Spleen (tissue), 7 donors: ENCODE data around the gene CDAN1.

ENCODE experiments used
- POLR2A ChIP-seq, 3 donors: fragments of 450-650 bp; IDR thresholded peaks; one replicate each; pipeline ENCODE4 v1.5.1; 2017; ENCODE audit warnings: antibody characterized with exemption in 3 of 3, mild to moderate bottlenecking in 1 of 3
- POLR2AphosphoS5 ChIP-seq, 3 donors: sonication (generic); formaldehyde crosslinking; IDR thresholded peaks; one replicate each; pipeline ENCODE4 v1.5.1; 2017; ENCODE audit warnings: antibody characterized with exemption in 3 of 3
- TF ChIP-seq, protein P1 (sequence below), 11 experiments: fragments of 200-600 bp in 7 of 11; fragments of 450-650 bp in 4 of 11; sonication (generic) in 4 of 11; IDR thresholded peaks in 8 of 11; conservative IDR thresholded peaks in 3 of 11; 1 replicate in 7 of 11; 2 replicates in 4 of 11; pipeline versions ENCODE4 v1.4.0 to v1.8.0; 2016 to 2021; ENCODE audit warnings: antibody characterized with exemption in 11 of 11, inconsistent platforms in 4 of 11, mild to moderate bottlenecking in 1 of 11
- donor health status: DM: no; HTN: no; CAD: no; lungs with moderate emphysema.
- donor health status: DM: no; HTN: no; CAD: no.
- donor health status: DM: no; HTN: no; CAD: no.

DNA sequence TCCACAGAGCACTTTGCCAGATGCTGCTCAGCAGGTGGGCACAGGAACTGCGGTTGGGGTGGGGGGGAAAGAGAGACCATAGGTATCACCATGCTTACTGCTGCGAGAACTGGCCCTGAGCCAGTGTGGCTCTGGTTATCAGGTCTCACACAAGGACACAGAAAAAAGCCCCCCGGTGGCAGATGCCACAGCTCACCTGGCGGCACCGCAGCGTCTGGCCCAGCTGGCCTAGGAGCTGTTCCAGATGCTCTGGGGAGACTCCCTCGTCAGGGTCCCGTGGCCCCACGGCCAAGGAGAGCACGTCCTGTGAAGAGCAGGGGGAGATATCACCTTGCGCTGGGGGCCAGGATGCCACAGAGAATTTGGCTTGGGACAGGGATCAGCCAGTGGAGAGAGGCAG lies 10.8 kb downstream of the CDAN1 start:
- TF ChIP-seq POLR2A (IDR thresholded peaks at IDR 0.05) (no peak), POLR2AphosphoS5 (IDR thresholded peaks at IDR 0.05) (peak in 1 of 3 donors; percentile 33)
- TF ChIP-seq, protein P1, sequence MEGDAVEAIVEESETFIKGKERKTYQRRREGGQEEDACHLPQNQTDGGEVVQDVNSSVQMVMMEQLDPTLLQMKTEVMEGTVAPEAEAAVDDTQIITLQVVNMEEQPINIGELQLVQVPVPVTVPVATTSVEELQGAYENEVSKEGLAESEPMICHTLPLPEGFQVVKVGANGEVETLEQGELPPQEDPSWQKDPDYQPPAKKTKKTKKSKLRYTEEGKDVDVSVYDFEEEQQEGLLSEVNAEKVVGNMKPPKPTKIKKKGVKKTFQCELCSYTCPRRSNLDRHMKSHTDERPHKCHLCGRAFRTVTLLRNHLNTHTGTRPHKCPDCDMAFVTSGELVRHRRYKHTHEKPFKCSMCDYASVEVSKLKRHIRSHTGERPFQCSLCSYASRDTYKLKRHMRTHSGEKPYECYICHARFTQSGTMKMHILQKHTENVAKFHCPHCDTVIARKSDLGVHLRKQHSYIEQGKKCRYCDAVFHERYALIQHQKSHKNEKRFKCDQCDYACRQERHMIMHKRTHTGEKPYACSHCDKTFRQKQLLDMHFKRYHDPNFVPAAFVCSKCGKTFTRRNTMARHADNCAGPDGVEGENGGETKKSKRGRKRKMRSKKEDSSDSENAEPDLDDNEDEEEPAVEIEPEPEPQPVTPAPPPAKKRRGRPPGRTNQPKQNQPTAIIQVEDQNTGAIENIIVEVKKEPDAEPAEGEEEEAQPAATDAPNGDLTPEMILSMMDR (IDR thresholded peaks at IDR 0.05 in 8 of 11, conservative IDR thresholded peaks at IDR 0.05 in 3 of 11): no peak
